Testis (tissue), 2 donors: ENCODE measurements around the gene BIN1.

Source experiments
- CTCF ChIP-seq, 3 experiments: fragments of 450-650 bp in 2 of 3; fragments of 200-600 bp in 1 of 3; sonication (generic) in 1 of 3; IDR thresholded peaks; one replicate each; pipeline ENCODE4 v1.5.1; 2016 to 2019; ENCODE audit warnings: antibody characterized with exemption in 3 of 3, mild to moderate bottlenecking in 2 of 3, moderate library complexity in 1 of 3
- POLR2A ChIP-seq: fragments of 450-650 bp; IDR thresholded peaks from one replicate; pipeline ENCODE4 v1.6.1; 2017; ENCODE audit warnings: antibody characterized with exemption, mild to moderate bottlenecking, moderate library complexity

GRCh38 chr2:127024769-127025358 lies 82.1 kb downstream of the BIN1 start:
- TF ChIP-seq CTCF (IDR thresholded peaks at IDR 0.05), result peak in 1 of 3 experiments; percentile 24
- no peak for TF ChIP-seq POLR2A
